ENCODE results near the gene PIK3C2G. TPM values are rescaled to one million over a fixed set of nuclear protein-coding genes. Genes with fewer than 3 reads are reported as not detected.

The PIK3C2G gene
- total RNA-seq, 2 experiments from 2014 or later, result not detected

- ChIA-PET POLR2A (no interaction called here), CTCF (no interaction called here)
Observed at GRCh38 chr12:18340186-18340585, 78.9 kb downstream of the PIK3C2G start.

DNA sequence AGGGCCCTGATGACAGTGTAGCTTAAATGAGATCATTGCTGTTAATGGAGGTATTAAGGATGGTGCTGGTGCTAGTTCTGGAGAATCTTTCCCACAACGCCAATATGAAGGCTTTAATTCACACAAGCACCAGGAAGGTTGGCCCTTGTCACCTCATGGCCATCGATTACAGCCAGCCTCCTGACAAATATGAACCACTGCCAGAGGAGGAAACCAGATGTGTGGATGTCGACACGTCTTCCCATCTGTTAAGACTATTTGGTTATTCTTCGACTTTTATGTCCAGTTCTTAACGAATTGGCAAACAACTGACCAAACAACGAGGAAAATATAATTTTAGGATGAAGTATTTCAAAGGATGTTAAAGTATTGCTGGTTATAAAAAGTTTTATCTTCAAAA is 79.5 kb downstream of the PIK3C2G start:
- POLR2A ChIA-PET, result no interaction called here
- CTCF ChIA-PET, result no interaction called here

DNA sequence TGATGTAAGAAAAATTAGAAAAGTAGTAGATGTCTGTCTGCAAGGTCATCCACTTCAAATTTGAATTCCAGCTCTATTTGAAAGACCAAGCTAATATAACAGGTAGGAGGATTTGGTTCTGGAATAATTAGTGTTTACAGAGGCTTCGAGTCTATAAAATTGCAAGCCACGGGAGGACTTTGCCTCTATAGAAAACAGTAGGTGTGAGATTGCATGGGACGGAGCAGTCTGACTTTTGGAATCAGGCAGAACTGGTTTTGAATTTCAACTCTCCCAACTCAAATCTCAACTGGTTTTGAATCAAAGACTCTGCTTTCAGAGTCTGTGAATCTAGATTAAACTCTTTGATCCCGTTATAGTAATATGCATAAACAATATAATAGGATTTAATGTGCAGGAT is 82.4 kb downstream of the PIK3C2G start:
- ChIA-PET CTCF (no interaction called here), POLR2A (no interaction called here)

GRCh38 chr12:18345021-18345735 is 83.9 kb downstream of the PIK3C2G start:
- POLR2A ChIA-PET, result no interaction called here

GRCh38 chr12:18352312-18352711 is 91.0 kb downstream of the PIK3C2G start:
- POLR2A ChIA-PET, result no interaction called here
- CTCF ChIA-PET, result no interaction called here

More at GRCh38 chr12:18345021-18345735, 83.9 kb downstream of the PIK3C2G start:
- CTCF ChIA-PET, result no interaction called here

DNA sequence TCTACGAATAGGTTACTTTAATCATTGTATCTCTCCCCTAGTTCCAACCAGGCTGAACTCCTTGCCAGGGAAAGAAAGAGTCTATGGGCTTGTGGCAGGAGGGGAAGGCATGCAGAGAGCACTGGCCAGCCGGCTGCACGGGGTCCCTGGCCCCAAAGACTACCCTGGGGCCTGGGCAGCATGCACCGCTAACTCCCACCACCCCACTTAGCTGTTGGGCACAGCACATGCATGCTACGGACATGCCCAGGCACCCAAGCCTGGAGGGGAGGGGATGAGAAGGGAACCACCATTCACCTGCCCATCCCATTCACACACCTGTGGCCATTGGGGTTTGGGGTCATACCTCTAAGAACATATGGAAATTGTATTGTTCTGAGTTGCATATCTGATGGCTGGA is 94.1 kb downstream of the PIK3C2G start:
- POLR2A ChIA-PET, result no interaction called here
- CTCF ChIA-PET, result no interaction called here

DNA sequence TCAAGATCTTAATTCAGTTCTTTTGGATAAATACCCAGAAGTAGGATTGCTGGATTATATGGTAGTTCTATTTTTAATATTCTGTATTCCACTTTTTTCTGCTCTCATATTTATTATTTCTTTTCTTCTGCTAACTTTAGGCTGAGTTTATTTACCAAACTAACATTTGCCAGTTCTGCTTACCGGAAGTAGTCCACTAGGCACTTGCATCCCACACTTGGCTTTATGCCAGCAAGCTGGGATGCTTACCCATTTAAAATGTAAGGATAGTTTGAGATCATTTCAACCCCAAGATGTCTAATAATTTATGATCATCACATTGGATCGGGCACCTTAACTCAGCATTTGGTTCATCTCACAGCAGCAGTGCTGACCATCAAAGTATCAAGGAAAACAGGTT is 96.8 kb downstream of the PIK3C2G start:
- POLR2A ChIA-PET, result no interaction called here
- CTCF ChIA-PET, result no interaction called here

DNA sequence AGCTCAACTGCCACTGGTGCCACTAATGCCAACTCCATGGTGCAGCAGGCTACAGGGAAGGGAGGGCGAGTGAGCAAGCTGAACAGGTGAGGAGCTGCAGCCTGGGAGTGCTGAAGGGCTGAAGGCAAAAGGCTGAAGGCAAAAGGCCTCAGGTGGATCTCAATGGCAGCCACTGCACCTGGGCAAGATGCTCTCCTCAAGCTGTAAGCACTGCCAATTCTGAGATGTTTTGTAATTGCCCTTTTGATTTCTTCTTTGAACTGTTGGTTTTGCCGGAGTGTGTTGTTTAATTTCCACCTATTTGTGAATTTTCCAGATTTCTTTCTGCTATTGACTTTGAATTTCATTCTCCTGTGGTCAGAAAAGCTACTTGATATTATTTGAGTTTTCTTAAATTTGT is 97.6 kb downstream of the PIK3C2G start:
- POLR2A ChIA-PET, result no interaction called here
- CTCF ChIA-PET, result no interaction called here

GRCh38 chr12:18361433-18361832 is 100.1 kb downstream of the PIK3C2G start:
- ChIA-PET POLR2A (no interaction called here), CTCF (no interaction called here)

GRCh38 chr12:18363321-18363720 is 102.0 kb downstream of the PIK3C2G start:
- CTCF ChIA-PET, result no interaction called here
- POLR2A ChIA-PET, result no interaction called here

- ChIA-PET CTCF (no interaction called here), POLR2A (interaction anchor here (0.6 kb wide), 1 partner anchor 15 kb away, joined by 3 read pairs; no protein-coding TSS in a partner anchor)
Observed at GRCh38 chr12:18368594-18368993, 107.3 kb downstream of the PIK3C2G start.

- ChIA-PET POLR2A (no interaction called here), CTCF (no interaction called here)
Observed at GRCh38 chr12:18373181-18373580, 111.9 kb downstream of the PIK3C2G start.

- POLR2A ChIA-PET, result no interaction called here
- CTCF ChIA-PET, result no interaction called here
Observed at GRCh38 chr12:18375131-18375530, 113.8 kb downstream of the PIK3C2G start.

GRCh38 chr12:18375583-18375982 is 114.3 kb downstream of the PIK3C2G start:
- ChIA-PET CTCF (no interaction called here), POLR2A (no interaction called here)

- CTCF ChIA-PET, result no interaction called here
- POLR2A ChIA-PET, result no interaction called here
Observed at GRCh38 chr12:18382236-18382885, 121.0 kb downstream of the PIK3C2G start.

GRCh38 chr12:18383203-18383602 is 121.9 kb downstream of the PIK3C2G start:
- ChIA-PET CTCF (no interaction called here), POLR2A (interaction anchor here (0.7 kb wide), 1 partner anchor 14 kb away, joined by 3 read pairs; no protein-coding TSS in a partner anchor)

GRCh38 chr12:18387706-18388105 is 126.4 kb downstream of the PIK3C2G start:
- POLR2A ChIA-PET, result no interaction called here
- CTCF ChIA-PET, result no interaction called here

DNA sequence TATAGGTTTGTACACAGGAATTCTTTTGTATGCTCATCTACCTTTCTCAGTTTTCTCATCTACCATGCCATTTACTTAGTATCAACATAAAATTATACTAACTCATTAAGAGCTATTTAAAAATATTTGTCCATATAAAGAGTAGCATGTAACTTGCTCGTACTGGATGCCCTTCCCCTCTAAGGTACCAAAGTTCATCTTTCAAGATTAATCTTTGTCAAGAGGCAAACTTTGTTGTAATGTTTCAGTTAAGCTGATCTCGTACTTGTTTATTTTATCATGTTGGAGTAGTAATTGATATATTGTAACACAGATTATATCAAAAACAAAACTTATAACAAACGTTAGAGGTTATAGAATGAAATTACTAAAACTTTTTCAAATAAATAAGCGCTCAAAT is 128.5 kb downstream of the PIK3C2G start:
- ChIA-PET POLR2A (no interaction called here), CTCF (no interaction called here)

GRCh38 chr12:18391151-18391550 is 129.8 kb downstream of the PIK3C2G start:
- POLR2A ChIA-PET, result no interaction called here

GRCh38 chr12:18394742-18395141 is 133.4 kb downstream of the PIK3C2G start:
- CTCF ChIA-PET, result no interaction called here

More at GRCh38 chr12:18391151-18391550, 129.8 kb downstream of the PIK3C2G start:
- CTCF ChIA-PET, result no interaction called here

GRCh38 chr12:18400186-18400585 is 138.9 kb downstream of the PIK3C2G start:
- ChIA-PET POLR2A (no interaction called here), CTCF (no interaction called here)

More at GRCh38 chr12:18394742-18395141, 133.4 kb downstream of the PIK3C2G start:
- POLR2A ChIA-PET, result no interaction called here

Data from activated CD8-positive, alpha-beta memory T cell treated with anti-CD3 and anti-CD28 coated beads for 36 hours (primary cell).